SU-DHL-6 (cell line): ENCODE results near the gene ROCK2.

Source experiments
- CTCF ChIP-seq: fragments of 200-600 bp; sonication (generic); IDR thresholded peaks from one replicate; pipeline ENCODE4 v1.5.1; 2017; ENCODE audit warnings: antibody characterized with exemption, mild to moderate bottlenecking, low read length, moderate library complexity; ENCODE audit not compliant: insufficient read depth, poor library complexity, severe bottlenecking
- EZH2phosphoT487 ChIP-seq: fragments of 200-600 bp; sonication (generic), shearing (Covaris generic); conservative IDR thresholded peaks from 2 replicates; pipeline ENCODE4 v1.6.1; 2018; ENCODE audit warnings: mild to moderate bottlenecking, antibody characterized with exemption, low read length, moderate library complexity, mixed read lengths

GRCh38 chr2:11347403-11347959 is 3.0 kb upstream of the ROCK2 start:
- TF ChIP-seq CTCF: no peak
- TF ChIP-seq EZH2phosphoT487: no peak
